Measurements from ENCODE around the gene PSMF1. TPM values are rescaled to one million over a fixed set of nuclear protein-coding genes. Genes with fewer than 3 reads are reported as not detected.

PSMF1 gene
- total and polyA plus RNA-seq, 2 of the 4 experiments (the other 2 are of a cell fraction): 93.6 to 109 TPM

GRCh38 chr20:1198751-1199150, 80.3 kb downstream of the PSMF1 start:
- ChIA-PET CTCF (no interaction called here), POLR2A (ENCODE audit: unreplicated experiment) (no interaction called here)
- H3K56ac ChIP-seq (ENCODE audit: extremely low read depth, insufficient read depth, low read length): no peak overlapping the region
- H2BK20ac ChIP-seq (ENCODE audit: low read depth, low read length): no peak overlapping the region
- no peak overlapping the region for H2AK5ac ChIP-seq (ENCODE audit: low read depth, low read length)
- no peak for TF ChIP-seq BHLHE40 (IDR thresholded peaks at IDR 0.05; ENCODE audit: low read depth, low read length)
- no peak for TF ChIP-seq MAFK (IDR thresholded peaks at IDR 0.05; ENCODE audit: low read depth, low read length)
- no peak for TF ChIP-seq SMC3 (IDR thresholded peaks at IDR 0.05; ENCODE audit: low read depth, low read length)
- H2BK5ac ChIP-seq (ENCODE audit: low read depth, low read length, poor library complexity, severe bottlenecking): no peak overlapping the region
- no peak overlapping the region for H3K18ac ChIP-seq (ENCODE audit: low read depth, low read length)
- no peak overlapping the region for H2BK15ac ChIP-seq (ENCODE audit: low read depth, low read length)
- DNase-seq (no peak), ATAC-seq (ENCODE audit: low read depth) (no peak)
- H3K4ac ChIP-seq (ENCODE audit: low read depth, low read length): no peak overlapping the region
- H2AFZ ChIP-seq (replicated peaks; ENCODE audit: low read length, poor library complexity): no peak overlapping the region
- no peak overlapping the region for H3K4me2 ChIP-seq (ENCODE audit: low read depth, low read length)
- no peak overlapping the region for H4K5ac ChIP-seq (ENCODE audit: low read depth, low read length)
- in situ Hi-C loops (cut with MboI; ENCODE audit: low sequenced_read_pairs) (no loop called here), dilution Hi-C loops (cut with HindIII; ENCODE audit: low sequenced_read_pairs, unreplicated experiment) (no loop called here), intact Hi-C loops (cut with micrococcal nuclease) (no loop called here)
- no peak overlapping the region for H3K4me3 ChIP-seq (ENCODE audit: insufficient read depth, low read depth, low read length)
- no peak overlapping the region for H2BK120ac ChIP-seq (ENCODE audit: low read depth, low read length)
- WGBS, 2 experiments (ENCODE audit: extremely low coverage in 2 of 2, insufficient read length in 1 of 2): 20% methylated on average over 1 of the region's 5 CpGs; no CpG with 5 or more reads in 1 of the 2 experiments
- BruUV-seq (replicated peaks): no TSS peak
- no peak overlapping the region for H3K23ac ChIP-seq (ENCODE audit: low read depth, low read length)
- H3K79me1 ChIP-seq (ENCODE audit: low read depth in 1 of 2, low read length in 2 of 2): no peaks in the 10 kb centered on the region
- no peak overlapping the region for H3K9ac ChIP-seq (ENCODE audit: low read depth, low read length)
- H3K9me1 ChIP-seq (ENCODE audit: insufficient read depth, low read length): no peaks in the 10 kb centered on the region
- H3K9me3 ChIP-seq (ENCODE audit: control insufficient read depth, insufficient read depth, low read length): peaks cover 4% of the 10 kb centered on the region; the same call in 1 of the 2 replicates
- no peaks in the 10 kb centered on the region for H4K20me1 ChIP-seq (ENCODE audit: insufficient read depth, low read length)
- no peak overlapping the region for H4K91ac ChIP-seq (ENCODE audit: insufficient read depth, low read depth, low read length)
- H4K8ac ChIP-seq (ENCODE audit: low read depth in 2 of 2, low read length in 2 of 2): no peak overlapping the region
- no peak overlapping the region for H2AK9ac ChIP-seq (replicated peaks; ENCODE audit: low read depth, low read length, poor library complexity)
- H3K36me3 ChIP-seq (ENCODE audit: control insufficient read depth, insufficient read depth, low read length): no peaks in the 10 kb centered on the region
- no peak overlapping the region for H3K14ac ChIP-seq (replicated peaks; ENCODE audit: low read depth, low read length)
- no peaks in the 10 kb centered on the region for H3K4me1 ChIP-seq (ENCODE audit: control insufficient read depth, insufficient read depth, low read length)
- H3K27ac ChIP-seq (ENCODE audit: insufficient read depth, low read length): no peak overlapping the region
- peaks cover 61% of the 10 kb centered on the region for H3K27me3 ChIP-seq (ENCODE audit: control insufficient read depth, insufficient read depth, low read length)

Data from IMR-90 (cell line).